HPDE6-E6E7 (cell line): ENCODE measurements around the gene PNMA6F.

ENCODE experiments used
- DNase-seq: peaks from one replicate; pipeline ENCODE4 v3.0.0; 2011; ENCODE audit warnings: missing footprints; ENCODE audit errors: extremely low spot score

Gene PNMA6F

GRCh38 chrX:153321381-153322124 is at the start of gene PNMA6F:
Gene PNMA6F, minus strand, starts transcription at chrX:153321767. Its CDS starts 1,093 bp downstream, at chrX:153320674.
- DNase-seq, result no peak

- no peak for DNase-seq
These were observed 49.7 kb upstream of the PNMA6F start for GRCh38 chrX:153371256-153371655.

- DNase-seq, result no peak
These were observed 48.9 kb upstream of the PNMA6F start for GRCh38 chrX:153370293-153371055.

GRCh38 chrX:153366878-153367538 is 45.4 kb upstream of the PNMA6F start:
- no peak for DNase-seq

GRCh38 chrX:153366119-153366518 is 44.6 kb upstream of the PNMA6F start:
- DNase-seq, result no peak

- DNase-seq, result no peak
These were observed 44.1 kb upstream of the PNMA6F start for GRCh38 chrX:153365670-153366069.

- no peak for DNase-seq
These were observed 40.3 kb upstream of the PNMA6F start for GRCh38 chrX:153361781-153362397.

GRCh38 chrX:153357877-153358276 is 36.3 kb upstream of the PNMA6F start:
- DNase-seq, result no peak

- DNase-seq, result no peak
These were observed 31.8 kb upstream of the PNMA6F start for GRCh38 chrX:153353416-153353815.

GRCh38 chrX:153352858-153353257 is 31.3 kb upstream of the PNMA6F start:
- no peak for DNase-seq

- no peak for DNase-seq
These were observed 30.4 kb upstream of the PNMA6F start for GRCh38 chrX:153351981-153352380.

GRCh38 chrX:153349952-153350351 is 28.4 kb upstream of the PNMA6F start:
- no peak for DNase-seq

- DNase-seq, result no peak
These were observed 26.9 kb upstream of the PNMA6F start for GRCh38 chrX:153348421-153348820.

GRCh38 chrX:153347530-153347929 is 26.0 kb upstream of the PNMA6F start:
- no peak for DNase-seq

GRCh38 chrX:153343674-153344073 is 22.1 kb upstream of the PNMA6F start:
- no peak for DNase-seq

- DNase-seq, result no peak
These were observed 21.4 kb upstream of the PNMA6F start for GRCh38 chrX:153342762-153343558.

- DNase-seq, result no peak
These were observed 18.5 kb upstream of the PNMA6F start for GRCh38 chrX:153340111-153340510.

- no peak for DNase-seq
These were observed 18.1 kb upstream of the PNMA6F start for GRCh38 chrX:153339662-153340061.

GRCh38 chrX:153338836-153339235 is 17.3 kb upstream of the PNMA6F start:
- no peak for DNase-seq

- DNase-seq, result no peak
These were observed 15.4 kb upstream of the PNMA6F start for GRCh38 chrX:153336988-153337387.
